GM19023 (cell line): ENCODE data around the gene MKLN1.
"Not testable (repeated sequence)": the region's sequence is repeated elsewhere in the genome, so short reads cannot be mapped to it uniquely, and the experiment has no call there.

ENCODE experiments used
- ATAC-seq: cut with Tn5 transposase; IDR thresholded peaks from one replicate; pipeline ENCODE4 v1.9.1; 2021; ENCODE audit warnings: mild to moderate bottlenecking, moderate library complexity; ENCODE audit not compliant: unreplicated experiment

MKLN1 gene

GRCh38 chr7:131327626-131328376 lies at the start of gene MKLN1:
MKLN1 (plus strand) TSS chr7:131327876; CDS start chr7:131327900, 24 bp downstream.
- peak; percentile 90 for ATAC-seq

DNA sequence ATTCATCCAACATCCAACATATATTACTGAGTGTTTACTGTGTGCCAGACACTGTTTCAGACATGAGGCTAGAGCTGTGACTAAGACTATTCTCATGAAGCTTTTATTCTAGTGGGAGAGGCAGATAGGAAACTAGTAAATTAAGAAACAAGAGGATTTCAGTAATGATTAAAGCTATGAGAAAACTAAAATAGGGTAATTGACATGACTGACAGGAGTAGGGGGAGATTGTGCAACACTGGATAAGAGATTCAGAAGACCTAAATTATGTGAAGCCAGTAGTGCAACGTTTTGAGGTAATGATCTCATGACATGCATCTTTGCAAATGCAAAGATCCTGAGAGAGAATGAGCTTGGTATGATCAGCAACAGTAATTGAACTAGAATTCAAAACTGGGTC lies 48.6 kb upstream of the MKLN1 start:
- no peak for ATAC-seq

DNA sequence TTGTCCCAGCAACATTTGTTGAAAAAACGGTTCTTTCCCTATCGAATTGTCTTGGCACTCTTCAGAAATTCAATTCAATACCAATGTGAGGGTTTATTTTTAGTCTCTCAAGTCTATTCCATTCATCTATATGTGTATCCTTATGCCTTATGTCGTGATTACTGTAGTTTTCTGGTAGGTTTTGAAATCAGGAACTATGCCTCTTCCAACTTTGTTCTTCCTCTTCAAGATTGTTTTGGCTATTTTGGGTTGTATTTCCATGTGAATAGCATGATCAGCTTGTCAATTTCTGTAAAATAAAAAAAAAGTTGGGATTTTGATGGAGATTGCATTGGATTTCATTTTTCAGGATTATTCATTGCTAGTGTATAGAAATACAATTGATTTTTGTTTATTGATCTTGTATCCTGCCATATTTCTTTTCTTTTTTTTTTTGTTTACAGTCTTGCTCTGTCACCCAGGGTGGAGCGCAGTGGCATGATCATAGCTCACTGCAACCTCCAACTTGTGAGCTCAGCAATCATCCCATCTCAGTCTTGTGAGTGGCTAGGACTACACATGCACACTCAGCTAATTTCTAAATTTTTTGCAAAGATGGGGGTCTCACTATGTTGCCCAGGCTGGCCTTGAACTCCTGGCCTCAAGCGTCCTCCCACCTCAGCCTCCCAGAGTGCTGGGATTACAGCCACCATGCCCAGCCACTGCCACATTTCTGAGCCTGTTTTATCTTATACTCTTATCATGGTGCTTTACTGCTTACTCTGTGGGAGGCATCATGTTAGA lies 46.2 kb upstream of the MKLN1 start:
- ATAC-seq = no peak

DNA sequence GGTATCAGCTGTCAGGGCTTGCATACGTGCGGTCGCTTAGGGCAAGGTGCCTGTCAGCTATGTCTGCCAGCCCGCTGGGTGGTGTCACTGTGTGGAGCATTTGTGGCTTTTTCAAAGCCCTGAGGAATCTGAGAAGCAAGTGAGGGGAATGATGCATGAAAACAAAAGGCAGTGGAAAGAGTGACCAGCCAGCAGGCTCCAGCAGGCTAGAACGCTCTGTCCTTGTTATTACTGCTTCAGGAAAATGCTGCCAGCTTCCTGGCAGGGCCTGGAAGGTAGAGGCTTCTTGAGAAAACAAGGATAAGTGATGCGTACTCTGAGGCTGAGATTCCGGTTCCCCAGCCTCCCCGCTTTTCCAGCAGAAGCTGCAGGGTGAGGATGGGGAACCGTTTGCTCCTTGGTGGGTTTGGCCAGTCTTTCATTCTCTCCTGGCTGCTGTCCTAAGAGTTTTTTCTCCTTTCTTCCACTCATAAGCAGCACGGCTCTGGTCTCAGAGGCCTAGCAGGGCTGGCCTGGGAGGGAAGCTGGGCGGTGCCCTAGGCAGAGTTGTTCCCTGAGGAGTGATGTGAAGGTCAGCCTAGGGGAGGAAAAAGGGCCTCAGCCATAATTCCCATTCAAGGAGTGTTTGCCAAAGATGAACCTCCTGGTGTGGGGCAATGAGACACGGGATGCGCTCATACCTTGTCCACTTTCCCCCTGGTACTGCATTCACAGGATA lies 42.8 kb upstream of the MKLN1 start:
- no peak for ATAC-seq

DNA sequence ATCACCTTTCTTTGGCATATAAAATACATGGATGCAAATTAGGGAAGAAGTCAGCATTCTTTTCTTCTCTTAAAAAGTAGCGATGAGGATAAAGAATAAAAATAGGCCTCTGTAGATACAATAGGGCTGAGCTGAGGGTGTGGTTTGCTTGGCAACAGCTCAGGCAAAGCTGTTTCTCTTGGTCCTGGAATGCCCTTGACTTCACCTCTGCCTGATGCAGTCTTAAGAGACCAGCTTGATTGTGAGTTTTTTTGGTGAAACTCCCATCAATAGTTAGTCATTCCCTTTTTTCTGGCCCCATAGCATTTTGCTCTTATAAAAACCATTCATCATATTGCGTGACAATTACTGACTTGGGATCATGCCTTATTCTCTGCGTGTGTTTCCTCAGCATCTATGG lies 42.1 kb upstream of the MKLN1 start:
- no peak for ATAC-seq

GRCh38 chr7:131288450-131288849 lies 39.2 kb upstream of the MKLN1 start:
- ATAC-seq = no peak

- ATAC-seq = no peak
Observed at GRCh38 chr7:131289051-131289450, 38.6 kb upstream of the MKLN1 start.

DNA sequence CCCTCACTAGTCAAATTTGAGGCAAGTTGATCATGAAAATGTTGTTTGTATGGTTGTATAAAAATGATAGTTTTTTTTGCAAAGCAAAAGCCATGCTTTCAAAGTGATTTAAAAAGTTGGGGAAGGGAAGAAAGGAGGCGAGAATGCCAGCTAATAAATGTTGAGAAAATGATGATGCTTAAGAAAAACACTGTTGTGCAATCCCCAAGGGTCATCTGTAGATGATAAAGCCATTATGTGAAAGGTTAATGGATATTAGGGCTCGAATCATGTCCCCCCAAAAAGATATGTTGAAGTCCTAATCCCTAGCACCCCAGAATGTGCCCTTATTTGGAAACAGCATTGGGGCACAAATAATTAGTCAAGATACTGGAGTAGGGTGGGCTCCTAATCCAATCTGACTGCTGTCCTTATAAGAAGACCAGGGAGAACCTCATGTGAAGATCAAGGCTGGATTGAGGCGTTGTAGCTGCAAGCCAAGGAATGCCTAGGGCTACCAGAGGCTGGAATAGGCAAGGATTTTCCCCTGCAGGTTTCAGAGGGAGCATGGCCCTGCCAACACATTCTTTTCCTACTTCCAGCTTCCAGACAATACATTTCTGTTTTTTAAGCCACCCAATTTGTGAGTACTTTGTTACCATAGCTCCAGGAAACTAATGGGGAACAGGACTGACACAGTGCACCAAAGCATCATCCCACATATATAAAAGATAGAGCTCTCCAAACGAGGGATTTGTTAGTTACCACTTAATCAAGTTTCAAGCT lies 35.4 kb upstream of the MKLN1 start:
- ATAC-seq = no peak

DNA sequence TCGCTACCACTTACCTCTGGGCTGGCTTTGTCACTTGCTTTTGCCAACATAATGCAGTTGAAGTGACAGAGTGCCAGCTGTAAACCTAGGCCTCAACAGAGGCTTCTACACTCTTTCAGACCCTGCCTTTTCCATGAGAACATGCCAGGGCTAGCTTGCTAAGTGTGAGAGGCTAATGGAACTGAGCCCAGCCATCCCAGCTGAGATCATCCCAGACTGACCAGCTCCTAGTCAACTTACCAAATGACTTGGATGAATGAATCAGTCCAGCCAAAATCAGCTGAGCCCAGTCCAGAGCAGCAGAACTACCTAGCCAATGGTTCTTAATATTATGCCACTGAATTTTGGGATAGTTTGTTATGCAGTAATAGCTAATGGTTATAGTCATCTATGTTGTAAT lies 34.7 kb upstream of the MKLN1 start:
- ATAC-seq = no peak

- no peak for ATAC-seq
Observed at GRCh38 chr7:131294553-131294952, 33.1 kb upstream of the MKLN1 start.

DNA sequence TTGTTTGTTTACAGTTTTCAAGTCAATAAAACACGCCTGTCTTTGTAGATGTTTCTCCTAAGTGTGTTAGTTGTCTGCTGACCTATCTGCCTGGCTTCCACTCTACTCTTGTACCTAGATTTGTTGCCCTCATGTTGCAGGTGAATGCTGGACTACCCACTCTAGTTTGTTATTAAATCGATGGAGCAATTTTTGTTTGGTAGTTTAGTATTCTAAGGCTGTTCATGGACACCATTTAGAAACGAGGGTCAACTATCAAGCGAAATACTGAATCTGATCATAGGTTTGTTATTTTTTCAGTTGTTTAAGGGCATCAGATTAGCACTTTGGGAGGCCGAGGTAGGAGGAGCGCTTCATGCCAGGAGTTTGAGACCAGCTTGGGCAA lies 29.1 kb upstream of the MKLN1 start:
- ATAC-seq = no peak

- ATAC-seq = no peak
Observed at GRCh38 chr7:131299074-131299473, 28.6 kb upstream of the MKLN1 start.

DNA sequence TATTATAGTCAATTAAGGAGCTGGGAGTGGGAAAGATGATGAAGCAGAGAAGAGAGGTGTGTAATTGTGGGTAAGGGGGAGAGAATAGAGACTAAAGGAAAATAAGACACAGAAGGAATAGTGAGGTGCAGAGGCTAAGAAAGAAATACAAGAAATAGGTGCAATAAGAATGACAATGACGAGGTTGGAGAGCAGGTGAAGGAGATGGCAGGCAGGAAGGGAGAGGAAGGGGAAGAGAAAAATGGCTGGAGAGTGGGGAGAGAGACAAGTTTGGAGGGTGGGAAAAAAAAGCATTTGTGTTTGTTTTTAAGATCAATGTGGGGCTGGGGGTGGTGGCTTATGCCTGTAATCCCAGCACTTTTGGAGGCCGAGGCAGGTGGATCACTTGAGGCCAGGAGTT lies 27.6 kb upstream of the MKLN1 start:
- ATAC-seq = no peak

DNA sequence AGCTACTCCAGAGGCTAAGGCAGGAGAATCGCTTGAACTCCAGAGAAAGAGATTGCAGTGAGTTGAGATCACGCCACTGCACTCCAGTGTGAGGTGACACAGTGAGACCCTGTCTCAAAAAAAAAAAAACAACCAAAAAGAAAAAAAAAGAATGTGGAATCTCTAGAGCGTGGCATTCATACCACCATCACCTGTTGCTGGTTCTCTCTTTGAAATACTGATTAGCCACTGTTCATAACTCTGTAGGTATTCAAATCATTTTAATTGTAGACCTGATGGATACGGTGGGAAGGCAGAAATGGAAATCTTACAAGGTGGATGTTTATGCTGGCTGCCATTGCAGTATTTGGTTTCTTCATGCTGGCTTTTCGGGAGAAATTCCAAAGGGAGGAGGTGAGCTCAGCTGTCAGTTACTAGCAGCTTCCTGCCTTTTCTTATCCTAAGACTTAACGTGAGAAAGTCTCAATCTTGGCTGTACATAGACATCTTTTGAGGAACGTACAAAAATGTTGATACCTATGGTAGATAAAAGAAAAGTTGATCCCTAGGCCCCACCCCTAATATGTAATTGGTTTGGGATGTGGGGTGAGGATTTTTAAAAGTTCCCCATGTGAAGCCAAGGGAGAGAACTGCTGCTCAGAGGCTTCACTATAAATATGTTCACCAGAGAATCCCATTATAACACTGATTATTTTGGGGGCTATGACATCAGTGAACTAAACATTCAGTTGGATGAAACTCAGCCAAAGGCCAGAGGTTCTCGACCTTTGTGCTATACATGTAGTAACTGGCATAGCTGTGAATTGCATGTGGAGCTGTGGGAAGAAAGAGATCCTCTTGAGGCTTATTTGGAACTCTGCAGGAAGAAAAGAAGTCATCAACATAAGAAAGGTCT lies 26.9 kb upstream of the MKLN1 start:
- ATAC-seq = no peak

GRCh38 chr7:131302446-131302845 lies 25.2 kb upstream of the MKLN1 start:
- no peak for ATAC-seq

GRCh38 chr7:131302876-131303707 lies 24.6 kb upstream of the MKLN1 start:
- ATAC-seq = no peak

- ATAC-seq = no peak
Observed at GRCh38 chr7:131305152-131305551, 22.5 kb upstream of the MKLN1 start.

DNA sequence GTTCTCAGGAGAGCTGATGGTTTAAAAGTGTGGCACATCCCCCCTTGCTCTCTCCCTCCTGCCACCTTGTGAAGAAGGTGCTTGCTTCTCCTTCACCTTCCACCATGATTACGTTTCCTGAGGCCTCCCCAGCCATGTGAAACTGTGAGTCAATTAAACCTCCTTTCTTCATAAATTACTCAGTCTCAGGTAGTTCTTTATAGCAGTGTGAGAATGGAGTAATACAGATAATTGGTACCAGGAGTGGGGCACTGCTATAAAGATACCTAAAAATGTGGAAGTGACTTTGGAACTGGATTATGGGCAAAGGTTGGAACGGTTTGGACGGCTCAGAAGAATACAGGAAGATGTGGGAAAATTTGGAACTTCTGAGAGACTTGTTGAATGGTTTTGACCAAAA lies 21.6 kb upstream of the MKLN1 start:
- not testable (repeated sequence) for ATAC-seq

DNA sequence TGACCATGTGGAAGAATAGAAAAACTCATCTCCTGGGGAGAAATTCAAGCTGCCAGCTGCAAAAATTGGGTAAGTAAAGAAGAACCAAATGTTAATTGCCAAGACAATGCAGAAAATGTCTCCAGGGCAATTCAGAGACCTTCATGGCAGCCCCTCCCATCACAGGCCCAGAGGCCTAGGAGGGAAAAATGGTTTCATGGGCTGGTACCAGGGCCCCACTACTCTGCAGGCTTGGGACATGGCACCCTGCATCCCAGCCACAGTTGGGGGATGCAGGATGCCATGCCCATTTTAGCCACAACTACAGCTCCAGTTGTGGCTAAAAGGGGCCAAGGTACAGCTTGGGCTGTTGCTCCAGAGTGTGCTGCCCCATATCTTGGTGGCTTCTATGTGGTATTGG lies 20.9 kb upstream of the MKLN1 start:
- ATAC-seq = no peak
